Measurements from ENCODE around the gene POP4. TPM values are rescaled to one million over a fixed set of nuclear protein-coding genes. Genes with fewer than 3 reads are reported as not detected.

The POP4 gene
- total and polyA plus RNA-seq, 2 of the 8 experiments (the other 6 are each of a cell fraction or from before 2014, with no cell fraction given) = 29.1 to 41.5 TPM

DNA sequence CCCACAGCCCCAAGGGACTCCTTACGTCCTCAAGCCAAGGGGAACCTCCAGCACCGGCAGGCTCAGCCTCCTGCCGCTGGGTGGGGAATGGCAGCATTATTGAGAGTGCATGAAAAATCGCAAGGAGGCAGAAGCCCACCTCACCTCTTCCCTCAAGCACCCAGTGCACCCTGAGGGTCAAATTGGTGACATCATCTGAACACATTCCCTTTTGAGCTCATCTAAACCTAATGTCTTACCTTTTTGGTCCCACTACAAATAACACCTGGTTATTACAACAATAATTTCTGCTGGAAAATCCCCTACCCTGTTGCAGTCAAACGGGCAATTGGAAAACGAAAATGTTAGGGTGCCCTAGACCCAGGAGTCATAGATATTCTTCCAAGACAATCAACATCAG is 12.2 kb upstream of the POP4 start:
- POLR2A ChIA-PET (ENCODE audit: partially characterized antibody) = no interaction called here
- Histone ChIP-seq H3K36me3 (ENCODE audit: control insufficient read depth in 2 of 4, insufficient read depth in 4 of 4, low read length in 3 of 4) (no peaks in the 10 kb centered on the region), H3K9me3 (ENCODE audit: insufficient read depth in 2 of 2, low read depth in 1 of 2, low read length in 1 of 2) (no peaks in the 10 kb centered on the region), H3K79me2 (ENCODE audit: control insufficient read depth in 1 of 2, insufficient read depth in 2 of 2, low read length in 2 of 2) (no peaks in the 10 kb centered on the region), H3K23me2 (ENCODE audit: low read depth, low read length) (no peaks in the 10 kb centered on the region), H2BK15ac (ENCODE audit: low read length) (0 out of 2 replicates have a peak overlapping the region, but pooled peaks have one; percentile 29), H3K27me3 (replicated peaks in 1 of 4; ENCODE audit: control insufficient read depth in 3 of 4, extremely low read depth in 1 of 4, insufficient read depth in 3 of 4, low read length in 3 of 4) (peaks cover 0 to 4% (median 1%) of the 10 kb centered on the region in 4 experiments; a peak in 5 of 7 replicates), H3K4me1 (replicated peaks in 1 of 4; ENCODE audit: control insufficient read depth in 3 of 4, insufficient read depth in 4 of 4, low read length in 3 of 4) (peaks cover 3 to 15% (median 13%) of the 10 kb centered on the region in 4 experiments; a peak in 6 of 7 replicates), H3K14ac (ENCODE audit: insufficient read length) (no peak overlapping the region), H3K18ac (ENCODE audit: extremely low read depth, low read length) (no peak overlapping the region), H2BK120ac (replicated peaks; ENCODE audit: low read depth, low read length) (no peak overlapping the region), H3K23ac (ENCODE audit: insufficient read length) (no peak overlapping the region), H2BK20ac (ENCODE audit: low read length) (no peak overlapping the region), H3K4ac (replicated peaks; ENCODE audit: insufficient read length, low read depth, low read length) (no peak overlapping the region), H4K91ac (replicated peaks; ENCODE audit: insufficient read length, low read length) (no peak overlapping the region), H3K56ac (replicated peaks; ENCODE audit: insufficient read length, low read depth, low read length) (no peak overlapping the region), H2AFZ (ENCODE audit: low read length) (no peak overlapping the region), H2BK5ac (ENCODE audit: low read depth, low read length) (no peak overlapping the region), H4K8ac (ENCODE audit: extremely low read depth, insufficient read depth, low read length) (no peak overlapping the region), H3K4me2 (ENCODE audit: insufficient read depth in 1 of 2, low read depth in 2 of 2, low read length in 2 of 2) (no peak overlapping the region), H4K20me1 (replicated peaks in 1 of 2; ENCODE audit: control insufficient read depth in 1 of 2, insufficient read depth in 2 of 2, low read length in 2 of 2) (no peaks in the 10 kb centered on the region), H3K79me1 (ENCODE audit: low read depth, low read length) (no peaks in the 10 kb centered on the region), H3K4me3 (ENCODE audit: extremely low read depth in 1 of 4, insufficient read depth in 2 of 4, low read depth in 3 of 4, low read length in 4 of 4) (no peak overlapping the region), H4K5ac (ENCODE audit: insufficient read length, low read depth, low read length) (no peak overlapping the region), H3K9ac (replicated peaks in 1 of 4; ENCODE audit: extremely low read depth in 1 of 4, low read depth in 3 of 4, low read length in 3 of 4) (no peak overlapping the region), H2AK5ac (ENCODE audit: low read depth, low read length) (no peak overlapping the region), H3K27ac (ENCODE audit: low read depth, low read length) (no peak overlapping the region), H2BK12ac (ENCODE audit: low read depth, low read length) (0 out of 2 replicates have a peak overlapping the region, but pooled peaks have one; percentile 3)
- DNase-seq (ENCODE audit: low read depth in 1 of 2, low spot score in 2 of 2) (no peak), FAIRE-seq (no peak)
- no peak for TF ChIP-seq GABPA (IDR thresholded peaks at IDR 0.05; ENCODE audit: borderline replicate concordance, insufficient read depth, low read length)
- no peak for TF ChIP-seq CBX5 (IDR thresholded peaks at IDR 0.05; ENCODE audit: low read depth, low read length)
- no peak for TF ChIP-seq SP4 (IDR thresholded peaks at IDR 0.05; ENCODE audit: low read length)
- no peak for TF ChIP-seq SP2 (IDR thresholded peaks at IDR 0.05; ENCODE audit: low read length)
- TF ChIP-seq JUN (IDR thresholded peaks at IDR 0.05; ENCODE audit: low read depth, low read length) = no peak
- no peak for TF ChIP-seq BACH1 (IDR thresholded peaks at IDR 0.05; ENCODE audit: low read length)
- TF ChIP-seq, protein P1, sequence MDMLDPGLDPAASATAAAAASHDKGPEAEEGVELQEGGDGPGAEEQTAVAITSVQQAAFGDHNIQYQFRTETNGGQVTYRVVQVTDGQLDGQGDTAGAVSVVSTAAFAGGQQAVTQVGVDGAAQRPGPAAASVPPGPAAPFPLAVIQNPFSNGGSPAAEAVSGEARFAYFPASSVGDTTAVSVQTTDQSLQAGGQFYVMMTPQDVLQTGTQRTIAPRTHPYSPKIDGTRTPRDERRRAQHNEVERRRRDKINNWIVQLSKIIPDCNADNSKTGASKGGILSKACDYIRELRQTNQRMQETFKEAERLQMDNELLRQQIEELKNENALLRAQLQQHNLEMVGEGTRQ (IDR thresholded peaks at IDR 0.05; ENCODE audit: low read length) = no peak
- no peak for TF ChIP-seq JUND (IDR thresholded peaks at IDR 0.05; ENCODE audit: low read length)
- TF ChIP-seq NANOG (IDR thresholded peaks at IDR 0.05; ENCODE audit: insufficient read depth, low read depth, low read length, poor library complexity, severe bottlenecking) = no peak
- TF ChIP-seq, protein P2, sequence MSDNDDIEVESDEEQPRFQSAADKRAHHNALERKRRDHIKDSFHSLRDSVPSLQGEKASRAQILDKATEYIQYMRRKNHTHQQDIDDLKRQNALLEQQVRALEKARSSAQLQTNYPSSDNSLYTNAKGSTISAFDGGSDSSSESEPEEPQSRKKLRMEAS (IDR thresholded peaks at IDR 0.05) = no peak
- CTCF ChIA-PET (ENCODE audit: partially characterized antibody) = interaction anchor here (1.1 to 7.1 kb wide), 4 partner anchors 18 to 333 kb away, joined by 3 to 42 read pairs (median 5); no protein-coding TSS in a partner anchor
- 89% methylated on average over 6 of the region's 6 CpGs; no CpG with 5 or more reads in 1 of the 2 experiments for WGBS, 2 experiments (ENCODE audit: extremely low coverage in 1 of 2, insufficient coverage in 1 of 2, insufficient read length in 1 of 2, insufficient replicate concordance in 2 of 2, low coverage in 1 of 2, low lambda C conversion rate in 2 of 2, missing lambda C conversion rate in 1 of 2)
